Keratinocyte (primary cell): Measurements from ENCODE around the gene ZCCHC7. TPM values are rescaled to one million over a fixed set of nuclear protein-coding genes. Genes with fewer than 3 reads are reported as not detected.
"Not testable (repeated sequence)": the region's sequence is repeated elsewhere in the genome, so short reads cannot be mapped to it uniquely, and the experiment has no call there.

Source experiments
- DNase-seq: peaks from one replicate; pipeline ENCODE4 v3.0.0-alpha.2; 2011; ENCODE audit warnings: low read depth, missing footprints, low spot score
- FAIRE-seq: peaks from 2 replicates; lab custom pipeline; 2011; peaks lifted over from hg19 to GRCh38; lab: Jason Lieb, UNC
- H2AFZ ChIP-seq: 2 replicates; pipeline ENCODE4 v1.6.0; 2012; ENCODE audit warnings: low read length, control low read depth, inconsistent platforms; ENCODE audit not compliant: control insufficient read depth
- H3K27ac ChIP-seq: 2 replicates; pipeline ENCODE4 v1.5.1; 2011; ENCODE audit warnings: low read length; ENCODE audit not compliant: control insufficient read depth, insufficient read depth
- H3K27me3 ChIP-seq: 3 replicates; pipeline ENCODE4 v1.6.0; 2011; ENCODE audit warnings: low read length; ENCODE audit not compliant: control insufficient read depth, insufficient read depth; ENCODE audit errors: extremely low read depth
- H3K36me3 ChIP-seq, 2 experiments: 2 replicates in 1 of 2; 3 replicates in 1 of 2; pipeline ENCODE4 v1.5.1; 2011; ENCODE audit warnings: low read length in 2 of 2, mild to moderate bottlenecking in 1 of 2; ENCODE audit not compliant: control insufficient read depth in 2 of 2, insufficient read depth in 2 of 2; ENCODE audit errors: extremely low read depth in 1 of 2
- H3K4me1 ChIP-seq: 3 replicates; pipeline ENCODE4 v1.5.1; 2011; ENCODE audit warnings: low read length; ENCODE audit not compliant: control insufficient read depth, insufficient read depth; ENCODE audit errors: extremely low read depth
- H3K4me2 ChIP-seq: 3 replicates; pipeline ENCODE4 v1.6.0; 2011; ENCODE audit warnings: low read depth, low read length; ENCODE audit not compliant: control insufficient read depth, insufficient read depth; ENCODE audit errors: extremely low read depth
- H3K4me3 ChIP-seq, 3 experiments: fragments of 200-600 bp in 1 of 3; sonication (generic) in 1 of 3; 2 replicates in 2 of 3; 3 replicates in 1 of 3; pipeline ENCODE4 v1.5.1; 2011 to 2016; ENCODE audit warnings: low read length in 3 of 3, mild to moderate bottlenecking in 3 of 3, control low read depth in 2 of 3, inconsistent platforms in 1 of 3, low read depth in 1 of 3, mixed read lengths in 1 of 3, mixed run types in 1 of 3, moderate library complexity in 1 of 3; ENCODE audit not compliant: control insufficient read depth in 2 of 3, insufficient read depth in 2 of 3; ENCODE audit errors: extremely low read depth in 1 of 3
- H3K79me2 ChIP-seq: 2 replicates; pipeline ENCODE4 v1.6.0; 2012; ENCODE audit warnings: low read length; ENCODE audit not compliant: control insufficient read depth, insufficient read depth
- H3K9ac ChIP-seq: 3 replicates; pipeline ENCODE4 v1.6.0; 2011; ENCODE audit warnings: low read length; ENCODE audit not compliant: control insufficient read depth, insufficient read depth; ENCODE audit errors: extremely low read depth
- H3K9me1 ChIP-seq: 3 replicates; pipeline ENCODE4 v1.6.0; 2011; ENCODE audit warnings: low read length; ENCODE audit not compliant: control insufficient read depth, insufficient read depth; ENCODE audit errors: extremely low read depth
- H3K9me3 ChIP-seq: 2 replicates; pipeline ENCODE4 v1.5.1; 2012; ENCODE audit warnings: low read depth, low read length; ENCODE audit not compliant: control insufficient read depth
- H4K20me1 ChIP-seq: 3 replicates; pipeline ENCODE4 v1.6.0; 2011; ENCODE audit warnings: low read length; ENCODE audit not compliant: control insufficient read depth, insufficient read depth; ENCODE audit errors: extremely low read depth
- CTCF ChIP-seq, 3 experiments: IDR thresholded peaks in 1 of 3; conservative IDR thresholded peaks in 1 of 3; optimal IDR thresholded peaks in 1 of 3; 2 replicates in 2 of 3; 3 replicates in 1 of 3; pipeline versions ENCODE3 to v1.5.1; 2011; ENCODE audit warnings: low read length in 3 of 3, mild to moderate bottlenecking in 3 of 3, moderate library complexity in 2 of 3, control low read depth in 1 of 3, inconsistent platforms in 1 of 3; ENCODE audit not compliant: insufficient read depth in 2 of 3; ENCODE audit errors: extremely low read depth in 1 of 3
- EZH2 ChIP-seq: IDR thresholded peaks from one replicate; pipeline ENCODE4 v1.6.1; 2012; ENCODE audit warnings: inconsistent platforms, mild to moderate bottlenecking, low read length, moderate library complexity
- dilution Hi-C: fragments of 300-500 bp; cut with MboI; formaldehyde crosslinking; loops from one replicate; pipeline ENCODE4 v1.7.0; 2020; ENCODE audit warnings: low sequenced_read_pairs; ENCODE audit not compliant: extremely low pct_ligation_motif_present
- polyA plus RNA-seq, 5 experiments: library from polyadenylated mRNA; depleted of rRNA in 3 of 5; stranded (reverse) in 3 of 5; stranded (forward) in 1 of 5; unstranded in 1 of 5; fragments of >200 nt; gene quantifications; 1 replicate in 1 of 5; 2 replicates in 3 of 5; 3 replicates in 1 of 5; pipeline versions ENCODE4 v1.2.1 to v1.2.3, GENCODE V29; 2011 to 2012; ENCODE audit warnings: missing spikeins in 2 of 5, low read depth in 1 of 5, low replicate concordance in 1 of 5

Gene ZCCHC7
- polyA plus RNA-seq, 1 donor (not counting 4 experiments of a cell fraction or from before 2014, with no cell fraction given) = 16.5 TPM

DNA sequence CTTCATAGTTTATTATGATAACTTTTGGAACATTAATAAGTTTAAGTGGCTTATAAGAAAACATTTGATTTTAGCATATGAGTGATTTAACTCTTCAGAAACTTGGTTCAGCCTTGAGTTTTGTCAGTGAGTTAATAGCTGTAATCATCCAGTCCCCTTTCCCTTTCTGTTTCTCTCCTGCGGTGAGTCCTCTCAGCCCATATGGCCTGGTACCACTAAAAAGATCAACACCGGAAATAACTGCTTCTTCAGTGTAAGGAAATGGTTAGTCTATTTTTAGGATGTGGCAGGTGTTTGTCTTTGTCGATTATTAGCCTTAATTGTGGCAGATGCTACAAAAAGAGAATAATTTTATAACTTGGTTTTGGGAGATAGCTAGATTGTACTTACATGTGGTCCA is 181.9 kb downstream of the ZCCHC7 start:
- TF ChIP-seq EZH2 (no peak), CTCF (optimal IDR thresholded peaks at IDR 0.05 in 1 of 3, IDR thresholded peaks at IDR 0.05 in 1 of 3, conservative IDR thresholded peaks at IDR 0.05 in 1 of 3; ENCODE audit: extremely low read depth in 1 of 3, insufficient read depth in 2 of 3, low read length in 3 of 3) (no peak)
- Histone ChIP-seq H3K27me3 (no peaks in the 10 kb centered on the region), H3K9me1 (no peaks in the 10 kb centered on the region), H2AFZ (no peak overlapping the region), H3K9me3 (no peaks in the 10 kb centered on the region), H3K27ac (no peak overlapping the region), H4K20me1 (no peaks in the 10 kb centered on the region), H3K4me1 (no peaks in the 10 kb centered on the region), H3K36me3 (peaks cover 0 to 2% of the 10 kb centered on the region in 2 experiments), H3K4me2 (no peak overlapping the region), H3K79me2 (no peaks in the 10 kb centered on the region), H3K9ac (no peak overlapping the region), H3K4me3 (no peak overlapping the region)
- no peak for DNase-seq
- FAIRE-seq = no peak
- dilution Hi-C loops = loop anchor here (25.0 kb wide), 1 partner anchor 110 kb away; the partner anchor contains the start of gene GRHPR

GRCh38 chr9:37303272-37303671 is 182.9 kb downstream of the ZCCHC7 start:
- H3K27me3 ChIP-seq, H3K9ac ChIP-seq, H3K9me3 ChIP-seq, FAIRE-seq, H2AFZ ChIP-seq, H3K36me3 ChIP-seq, H3K4me2 ChIP-seq, H3K4me3 ChIP-seq, DNase-seq, H3K9me1 ChIP-seq, H4K20me1 ChIP-seq, H3K4me1 ChIP-seq, H3K27ac ChIP-seq, H3K79me2 ChIP-seq: not testable (repeated sequence)
- dilution Hi-C loops = loop anchor here (25.0 kb wide), 1 partner anchor 109 kb away; the partner anchor contains the start of gene GRHPR

DNA sequence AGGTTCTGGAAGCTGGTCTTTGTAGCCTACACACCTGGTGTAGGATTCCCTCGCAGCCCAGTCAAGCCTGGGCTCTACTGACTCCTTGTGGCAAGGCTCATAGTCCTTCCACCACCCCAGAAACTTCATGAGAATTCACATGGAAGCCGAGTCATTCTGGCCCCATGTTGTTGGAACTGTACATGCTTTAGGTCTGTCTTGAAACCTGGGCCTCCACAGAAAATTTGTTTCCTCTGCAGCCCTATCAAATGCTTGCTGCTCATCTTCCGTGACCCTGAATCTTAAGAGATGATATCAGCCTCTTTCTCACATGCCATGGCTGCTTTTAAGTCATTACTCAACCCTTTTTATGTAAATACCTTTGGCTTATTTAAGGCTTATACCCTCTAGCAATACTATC is 188.8 kb downstream of the ZCCHC7 start:
- Histone ChIP-seq H3K9ac (no peak overlapping the region), H3K9me3 (no peaks in the 10 kb centered on the region), H4K20me1 (no peaks in the 10 kb centered on the region), H3K27ac (no peak overlapping the region), H3K4me1 (no peaks in the 10 kb centered on the region), H3K4me3 (no peak overlapping the region), H3K27me3 (no peaks in the 10 kb centered on the region), H3K79me2 (no peaks in the 10 kb centered on the region), H3K4me2 (no peak overlapping the region), H2AFZ (no peak overlapping the region), H3K36me3 (peaks cover 0 to 4% of the 10 kb centered on the region in 2 experiments), H3K9me1 (no peaks in the 10 kb centered on the region)
- dilution Hi-C loops = loop anchor here (25.0 kb wide), 1 partner anchor 103 kb away; the partner anchor contains the start of gene GRHPR
- TF ChIP-seq CTCF (optimal IDR thresholded peaks at IDR 0.05 in 1 of 3, IDR thresholded peaks at IDR 0.05 in 1 of 3, conservative IDR thresholded peaks at IDR 0.05 in 1 of 3; ENCODE audit: extremely low read depth in 1 of 3, insufficient read depth in 2 of 3, low read length in 3 of 3) (peak; percentile 32 to 54 (median 48)), EZH2 (no peak)
- DNase-seq = no peak
- no peak for FAIRE-seq
